HFF-Myc (cell line): ENCODE results near the gene TMEM170B.

Source experiments
- DNase-seq: peaks from one replicate; pipeline ENCODE4 v3.0.0-alpha.2; 2011; ENCODE audit warnings: low read depth; ENCODE audit errors: extremely low read depth
- H3K4me3 ChIP-seq: replicated peaks from 2 replicates; pipeline ENCODE4 v1.5.1; 2011; ENCODE audit warnings: low read depth, mild to moderate bottlenecking, control low read depth, low read length
- TF ChIP-seq, protein P1 (sequence below): IDR thresholded peaks from 2 replicates; pipeline ENCODE4 v1.5.1; 2012; ENCODE audit warnings: mild to moderate bottlenecking, low read depth, low read length, control low read depth; ENCODE audit errors: missing control alignments

Gene TMEM170B

DNA sequence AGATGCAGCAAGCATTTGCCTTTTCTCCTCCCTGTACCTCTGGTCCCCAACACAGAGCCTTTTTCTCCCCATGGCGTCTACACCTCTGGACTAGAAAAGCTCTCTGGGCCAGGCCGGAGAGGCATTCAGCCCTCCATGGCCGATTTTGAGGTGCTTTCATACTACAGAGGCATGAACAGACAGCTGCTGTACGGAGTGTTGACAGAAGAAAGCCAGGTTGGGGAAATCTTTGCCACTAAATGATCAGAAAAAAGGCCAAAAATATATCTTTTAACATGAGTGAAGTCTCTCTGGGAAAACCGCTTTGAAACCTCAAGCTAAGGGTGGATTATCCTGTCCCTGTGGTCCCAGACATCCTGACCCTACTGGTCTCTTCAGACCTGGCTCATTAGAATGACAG is 94.0 kb downstream of the TMEM170B start:
- no peak for DNase-seq

DNA sequence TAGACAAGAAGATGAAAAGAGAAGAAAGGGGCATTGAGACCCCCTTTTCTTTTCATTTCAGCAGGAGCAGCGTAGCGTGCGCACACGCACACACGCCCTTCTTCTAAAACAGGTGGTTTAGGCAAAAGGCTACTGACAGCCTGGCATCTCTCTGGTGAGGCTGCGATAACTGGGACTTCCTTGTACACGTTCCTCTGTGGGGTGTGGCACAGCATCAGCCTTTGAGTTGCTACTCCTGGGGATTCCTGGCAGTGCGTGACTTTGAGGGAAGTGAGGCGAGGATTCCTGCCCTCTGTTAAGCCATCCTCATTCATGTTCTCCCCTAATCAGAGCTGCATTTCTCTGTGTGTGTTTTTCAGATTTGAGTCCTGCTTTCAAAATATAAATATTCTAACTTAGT is 94.7 kb downstream of the TMEM170B start:
- TF ChIP-seq, protein P1, sequence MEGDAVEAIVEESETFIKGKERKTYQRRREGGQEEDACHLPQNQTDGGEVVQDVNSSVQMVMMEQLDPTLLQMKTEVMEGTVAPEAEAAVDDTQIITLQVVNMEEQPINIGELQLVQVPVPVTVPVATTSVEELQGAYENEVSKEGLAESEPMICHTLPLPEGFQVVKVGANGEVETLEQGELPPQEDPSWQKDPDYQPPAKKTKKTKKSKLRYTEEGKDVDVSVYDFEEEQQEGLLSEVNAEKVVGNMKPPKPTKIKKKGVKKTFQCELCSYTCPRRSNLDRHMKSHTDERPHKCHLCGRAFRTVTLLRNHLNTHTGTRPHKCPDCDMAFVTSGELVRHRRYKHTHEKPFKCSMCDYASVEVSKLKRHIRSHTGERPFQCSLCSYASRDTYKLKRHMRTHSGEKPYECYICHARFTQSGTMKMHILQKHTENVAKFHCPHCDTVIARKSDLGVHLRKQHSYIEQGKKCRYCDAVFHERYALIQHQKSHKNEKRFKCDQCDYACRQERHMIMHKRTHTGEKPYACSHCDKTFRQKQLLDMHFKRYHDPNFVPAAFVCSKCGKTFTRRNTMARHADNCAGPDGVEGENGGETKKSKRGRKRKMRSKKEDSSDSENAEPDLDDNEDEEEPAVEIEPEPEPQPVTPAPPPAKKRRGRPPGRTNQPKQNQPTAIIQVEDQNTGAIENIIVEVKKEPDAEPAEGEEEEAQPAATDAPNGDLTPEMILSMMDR: no peak
- DNase-seq: no peak
- H3K4me3 ChIP-seq: no peak overlapping the region

More for the DNA sequence above, 94.0 kb downstream of the TMEM170B start:
- H3K4me3 ChIP-seq: no peak overlapping the region
- TF ChIP-seq, protein P1: no peak

DNA sequence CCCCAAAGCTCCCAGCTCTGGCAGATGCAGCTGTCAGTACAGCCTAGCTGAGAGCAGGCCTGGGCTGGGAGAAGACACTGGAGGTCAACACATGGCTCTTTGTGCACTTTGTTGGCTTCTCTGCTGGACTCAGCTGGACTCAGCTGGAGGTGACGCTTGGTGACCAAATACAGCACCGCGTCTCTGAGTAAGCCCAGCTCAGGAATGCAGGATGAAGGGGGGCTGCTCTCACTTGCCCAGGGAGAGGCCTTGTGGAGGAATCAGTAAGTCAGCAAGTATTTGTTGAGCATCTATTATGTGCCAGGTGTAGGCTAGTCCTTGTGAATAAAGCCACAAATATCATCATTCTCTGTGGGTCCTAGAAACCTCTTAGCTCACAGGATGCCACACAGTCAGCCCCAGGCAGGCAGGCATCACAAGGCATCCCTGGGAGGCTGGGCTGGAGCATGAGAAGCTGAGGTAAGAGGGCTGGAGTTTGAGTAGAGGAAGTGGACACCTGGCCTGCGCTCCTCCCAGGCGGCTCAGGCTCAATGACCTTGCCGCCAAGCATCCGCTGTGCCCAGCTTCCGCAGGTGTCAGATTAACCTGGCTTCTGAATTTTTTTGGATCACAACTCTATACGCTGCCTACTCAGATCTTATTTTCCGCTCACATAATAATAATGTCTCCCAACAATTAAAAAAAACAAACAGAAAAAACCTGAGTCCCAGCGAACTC is 95.4 kb downstream of the TMEM170B start:
- H3K4me3 ChIP-seq: no peak overlapping the region
- no peak for DNase-seq
- TF ChIP-seq, protein P1: no peak
